GM12865 (cell line): ENCODE measurements around the gene SERPINE1.

Experiments
- DNase-seq: peaks from one replicate; pipeline ENCODE4 v3.0.0; 2010; ENCODE audit warnings: low read depth
- H3K4me3 ChIP-seq: 2 replicates; pipeline ENCODE4 v1.5.1; 2011; ENCODE audit warnings: mild to moderate bottlenecking, low read depth, low read length, control low read depth
- TF ChIP-seq, protein P1 (sequence below): IDR thresholded peaks from 2 replicates; pipeline ENCODE4 v1.5.1; 2011; ENCODE audit warnings: low read length, control low read depth, low read depth, inconsistent platforms; ENCODE audit not compliant: insufficient read depth; ENCODE audit errors: missing control alignments

Gene SERPINE1

DNA sequence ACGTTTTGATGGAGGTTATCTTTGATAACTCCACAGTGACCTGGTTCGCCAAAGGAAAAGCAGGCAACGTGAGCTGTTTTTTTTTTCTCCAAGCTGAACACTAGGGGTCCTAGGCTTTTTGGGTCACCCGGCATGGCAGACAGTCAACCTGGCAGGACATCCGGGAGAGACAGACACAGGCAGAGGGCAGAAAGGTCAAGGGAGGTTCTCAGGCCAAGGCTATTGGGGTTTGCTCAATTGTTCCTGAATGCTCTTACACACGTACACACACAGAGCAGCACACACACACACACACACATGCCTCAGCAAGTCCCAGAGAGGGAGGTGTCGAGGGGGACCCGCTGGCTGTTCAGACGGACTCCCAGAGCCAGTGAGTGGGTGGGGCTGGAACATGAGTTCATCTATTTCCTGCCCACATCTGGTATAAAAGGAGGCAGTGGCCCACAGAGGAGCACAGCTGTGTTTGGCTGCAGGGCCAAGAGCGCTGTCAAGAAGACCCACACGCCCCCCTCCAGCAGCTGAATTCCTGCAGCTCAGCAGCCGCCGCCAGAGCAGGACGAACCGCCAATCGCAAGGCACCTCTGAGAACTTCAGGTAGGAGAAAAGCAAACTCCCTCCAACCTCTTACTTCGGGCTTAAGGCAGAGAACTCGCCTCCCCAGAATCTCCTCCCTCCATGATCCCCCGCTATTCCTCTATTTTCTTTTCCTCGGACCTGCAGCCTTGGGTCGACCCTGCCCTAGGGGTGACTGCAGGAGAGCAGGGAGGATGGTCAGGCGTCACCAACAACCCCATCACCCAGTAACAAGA lies at the start of gene SERPINE1:
SERPINE1 (plus strand) TSS at position 454 of the 809 bp plus-strand sequence. CDS start 1,290 bp downstream, outside the sequence.
- TF ChIP-seq, protein P1, sequence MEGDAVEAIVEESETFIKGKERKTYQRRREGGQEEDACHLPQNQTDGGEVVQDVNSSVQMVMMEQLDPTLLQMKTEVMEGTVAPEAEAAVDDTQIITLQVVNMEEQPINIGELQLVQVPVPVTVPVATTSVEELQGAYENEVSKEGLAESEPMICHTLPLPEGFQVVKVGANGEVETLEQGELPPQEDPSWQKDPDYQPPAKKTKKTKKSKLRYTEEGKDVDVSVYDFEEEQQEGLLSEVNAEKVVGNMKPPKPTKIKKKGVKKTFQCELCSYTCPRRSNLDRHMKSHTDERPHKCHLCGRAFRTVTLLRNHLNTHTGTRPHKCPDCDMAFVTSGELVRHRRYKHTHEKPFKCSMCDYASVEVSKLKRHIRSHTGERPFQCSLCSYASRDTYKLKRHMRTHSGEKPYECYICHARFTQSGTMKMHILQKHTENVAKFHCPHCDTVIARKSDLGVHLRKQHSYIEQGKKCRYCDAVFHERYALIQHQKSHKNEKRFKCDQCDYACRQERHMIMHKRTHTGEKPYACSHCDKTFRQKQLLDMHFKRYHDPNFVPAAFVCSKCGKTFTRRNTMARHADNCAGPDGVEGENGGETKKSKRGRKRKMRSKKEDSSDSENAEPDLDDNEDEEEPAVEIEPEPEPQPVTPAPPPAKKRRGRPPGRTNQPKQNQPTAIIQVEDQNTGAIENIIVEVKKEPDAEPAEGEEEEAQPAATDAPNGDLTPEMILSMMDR: peak; percentile 37
- peak; percentile 85 for DNase-seq
- H3K4me3 ChIP-seq: peak within 1 kb of the TSS; percentile 13

DNA sequence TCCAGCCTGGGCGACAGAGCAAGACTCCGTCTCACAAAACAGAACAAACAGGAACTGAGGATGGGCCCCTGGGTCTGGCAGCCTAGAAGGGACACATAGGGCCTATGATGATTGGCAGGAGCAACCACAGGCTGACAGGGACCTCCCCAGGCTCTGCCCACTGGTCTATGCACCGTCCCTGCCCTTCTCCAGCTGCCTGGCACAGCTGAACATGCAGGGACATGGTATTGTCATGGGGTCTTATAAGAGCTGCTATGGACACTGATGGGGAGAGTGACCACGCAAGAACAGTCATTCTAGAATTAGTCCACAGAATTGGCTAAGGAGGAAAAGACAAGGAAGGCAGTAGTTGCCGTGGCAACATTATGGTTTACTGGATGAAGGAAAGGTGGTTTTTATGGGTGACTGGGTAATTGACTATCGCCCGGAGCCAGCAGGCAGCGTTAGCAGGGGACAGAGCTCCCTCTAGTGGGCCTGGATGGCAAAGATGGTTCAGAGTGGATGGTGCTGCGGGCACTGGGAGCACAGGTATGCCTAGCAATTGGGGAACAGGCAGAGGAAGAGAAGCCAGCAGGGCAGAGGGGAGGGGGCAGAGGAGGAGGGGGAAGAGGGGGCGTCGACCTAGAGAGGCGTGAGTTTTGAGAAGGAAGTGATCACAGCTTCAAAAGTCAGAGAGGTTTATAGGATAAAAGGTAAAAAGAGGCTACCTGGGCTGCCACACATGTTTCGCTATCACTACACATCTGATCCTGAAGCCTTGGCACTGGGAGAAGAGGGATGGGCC lies 49.4 kb upstream of the SERPINE1 start:
- no peak overlapping the region for H3K4me3 ChIP-seq
- peak; percentile 80 for DNase-seq
- TF ChIP-seq, protein P1: peak; percentile 97

DNA sequence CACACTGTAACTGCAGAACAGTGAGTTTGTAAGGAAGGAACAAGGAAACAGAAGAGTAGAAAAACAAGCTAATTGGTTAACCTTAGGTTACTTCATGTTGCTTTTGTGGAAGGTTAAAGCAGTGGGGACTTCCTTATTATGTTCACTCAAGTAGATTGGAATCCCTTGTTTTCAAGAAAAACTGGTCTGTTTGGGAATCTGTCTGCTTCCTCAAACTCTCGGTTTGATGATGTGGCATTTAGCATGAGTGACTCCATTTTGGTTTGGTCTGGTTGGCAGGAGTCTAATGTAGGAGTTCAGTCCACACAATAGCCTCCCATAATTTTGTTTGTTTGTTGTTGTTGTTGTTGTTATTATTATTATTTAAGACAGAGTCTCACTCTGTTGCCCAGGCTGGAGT lies 45.5 kb upstream of the SERPINE1 start:
- no peak for DNase-seq
- no peak overlapping the region for H3K4me3 ChIP-seq
- TF ChIP-seq, protein P1: no peak

DNA sequence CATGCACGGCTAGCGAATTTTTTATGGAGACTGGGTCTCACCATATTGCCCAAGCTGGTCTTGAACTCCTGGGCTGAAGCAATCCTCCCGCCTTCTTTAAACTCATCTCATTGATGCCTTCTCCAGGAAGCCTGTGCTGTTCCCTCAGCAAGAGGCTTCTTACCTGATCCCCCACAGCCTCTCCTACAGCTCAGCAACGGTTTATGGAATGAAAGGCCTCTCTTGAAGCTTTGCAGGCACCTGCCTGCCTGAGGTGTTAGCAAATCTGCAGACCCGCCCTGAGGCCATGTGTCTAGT lies 42.1 kb upstream of the SERPINE1 start:
- DNase-seq: no peak
- peak overlapping the region; percentile 87; the same call in 1 of the 2 replicates for H3K4me3 ChIP-seq
- TF ChIP-seq, protein P1: no peak

DNA sequence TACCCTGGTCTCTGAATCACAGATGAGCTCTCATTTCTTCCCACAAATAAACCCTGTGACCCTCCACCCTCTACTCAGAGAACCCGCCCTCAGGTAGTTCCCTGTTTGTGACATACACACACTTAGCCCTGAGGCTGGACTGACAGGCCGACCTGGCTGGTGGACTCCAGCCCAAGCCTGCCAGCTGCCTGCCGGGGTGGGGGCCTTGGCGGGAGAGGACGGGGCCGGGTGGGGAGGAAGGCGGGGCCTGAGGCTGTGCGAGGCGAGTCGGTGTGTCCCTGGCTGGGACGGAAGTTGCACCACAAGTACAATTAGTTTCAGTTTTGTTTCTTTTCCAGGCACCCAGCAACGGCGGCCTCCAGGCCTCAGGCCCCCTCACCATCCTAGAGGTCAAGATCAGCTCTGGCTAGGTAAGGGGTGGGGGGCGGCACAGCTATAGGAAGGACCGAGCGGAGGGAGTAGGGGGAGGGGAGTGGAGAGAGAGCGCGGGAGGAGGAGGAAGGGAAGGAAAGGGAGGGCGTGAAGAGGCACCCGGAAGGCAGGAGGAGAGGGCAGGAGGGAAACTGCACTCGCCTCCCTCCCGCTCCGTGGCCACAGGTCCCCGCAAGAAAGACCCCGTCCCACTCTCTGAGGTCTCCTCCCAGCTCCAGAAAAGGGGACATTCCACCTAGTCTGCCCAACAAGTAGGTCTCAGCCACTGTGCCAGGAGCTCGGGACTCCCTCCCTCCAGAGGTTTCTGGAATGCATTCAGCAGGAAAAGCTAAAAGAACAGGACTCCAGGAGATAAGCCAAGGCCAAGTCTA lies 41.5 kb upstream of the SERPINE1 start, which contains the start of gene TRIM56:
TRIM56 (plus strand) TSS at position 320 of the 803 bp plus-strand sequence. CDS start 1,832 bp downstream, outside the sequence.
- TF ChIP-seq, protein P1: no peak
- H3K4me3 ChIP-seq: peak within 1 kb of the TSS; percentile 87
- DNase-seq: peak; percentile 91

DNA sequence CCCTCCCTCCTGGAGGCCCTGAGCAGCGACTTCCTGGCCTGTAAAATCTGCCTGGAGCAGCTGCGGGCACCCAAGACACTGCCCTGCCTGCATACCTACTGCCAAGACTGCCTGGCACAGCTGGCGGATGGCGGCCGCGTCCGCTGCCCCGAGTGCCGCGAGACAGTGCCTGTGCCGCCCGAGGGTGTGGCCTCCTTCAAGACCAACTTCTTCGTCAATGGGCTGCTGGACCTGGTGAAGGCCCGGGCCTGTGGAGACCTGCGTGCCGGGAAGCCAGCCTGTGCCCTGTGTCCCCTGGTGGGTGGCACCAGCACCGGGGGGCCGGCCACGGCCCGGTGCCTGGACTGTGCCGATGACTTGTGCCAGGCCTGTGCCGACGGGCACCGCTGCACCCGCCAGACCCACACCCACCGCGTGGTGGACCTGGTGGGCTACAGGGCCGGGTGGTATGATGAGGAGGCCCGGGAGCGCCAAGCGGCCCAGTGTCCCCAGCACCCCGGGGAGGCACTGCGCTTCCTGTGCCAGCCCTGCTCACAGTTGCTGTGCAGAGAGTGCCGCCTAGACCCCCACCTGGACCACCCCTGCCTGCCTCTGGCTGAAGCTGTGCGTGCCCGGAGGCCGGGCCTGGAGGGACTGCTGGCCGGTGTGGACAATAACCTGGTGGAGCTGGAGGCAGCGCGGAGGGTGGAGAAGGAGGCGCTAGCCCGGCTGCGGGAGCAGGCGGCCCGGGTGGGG lies 39.4 kb upstream of the SERPINE1 start:
- TF ChIP-seq, protein P1: no peak
- no peak for DNase-seq
- no peak overlapping the region for H3K4me3 ChIP-seq
